Tibial nerve (tissue), 3 donors: ENCODE results near the gene ERCC8.

ENCODE experiments used
- CTCF ChIP-seq, 5 experiments: fragments of 200-600 bp in 3 of 5; fragments of 450-650 bp in 2 of 5; sonication (generic) in 3 of 5; IDR thresholded peaks; one replicate each; pipeline ENCODE4 v1.5.1; 2016 to 2019; ENCODE audit warnings: antibody characterized with exemption in 5 of 5, mild to moderate bottlenecking in 3 of 5, moderate library complexity in 2 of 5
- POLR2A ChIP-seq, 2 donors: fragments of 450-650 bp; IDR thresholded peaks; one replicate each; pipeline ENCODE4 v1.6.1; 2017; ENCODE audit warnings: antibody characterized with exemption in 2 of 2, mild to moderate bottlenecking in 2 of 2, moderate library complexity in 2 of 2

- TF ChIP-seq CTCF (IDR thresholded peaks at IDR 0.05) = no peak
- no peak for TF ChIP-seq POLR2A (IDR thresholded peaks at IDR 0.05)
Observed at GRCh38 chr5:60870857-60871256, 74.0 kb downstream of the ERCC8 start.
